Endothelial cell of umbilical vein (primary cell): ENCODE results near the gene IBSP. TPM values are rescaled to one million over a fixed set of nuclear protein-coding genes. Genes with fewer than 3 reads are reported as not detected.

Experiments used
- BruUV-seq: library from RNA; stranded (reverse); fragments of 400-500 nt; replicated peaks from 2 replicates; lab custom pipeline; 2021; lab: Mats Ljungman, UMichigan
- CTCF ChIA-PET: fragments of 300-600, 350-600 bp; sonication (Branson Sonifier 250); formaldehyde crosslinking; loops from one replicate; lab custom pipeline; 2021; ENCODE audit warnings: antibody characterized with exemption, inconsistent platforms; lab: Charles Lee
- POLR2A ChIA-PET: fragments of 300-600, 350-600 bp; sonication (Branson Sonifier 250); formaldehyde crosslinking; loops from one replicate; lab custom pipeline; 2021; ENCODE audit warnings: antibody characterized with exemption, inconsistent platforms; lab: Charles Lee
- DNase-seq: peaks from one replicate; pipeline ENCODE4 v3.0.0-alpha.2; 2011; ENCODE audit warnings: low read depth, low spot score
- FAIRE-seq: peaks from 2 replicates; lab custom pipeline; 2011; peaks lifted over from hg19 to GRCh38; lab: Jason Lieb, UNC
- H2AFZ ChIP-seq: 2 replicates; pipeline ENCODE4 v1.6.0; 2012; ENCODE audit warnings: low read depth, low read length, control low read depth, inconsistent platforms
- H3K27ac ChIP-seq: 2 replicates; pipeline ENCODE4 v1.5.1; 2011; ENCODE audit warnings: low read depth, mild to moderate bottlenecking, control low read depth, low read length, moderate library complexity; ENCODE audit not compliant: insufficient read depth
- H3K27me3 ChIP-seq, 2 experiments: 2 replicates each; pipeline versions ENCODE4 v1.6.0 to v1.6.1; 2011; ENCODE audit warnings: low read length in 2 of 2, mixed read lengths in 1 of 2; ENCODE audit not compliant: control insufficient read depth in 2 of 2, insufficient read depth in 2 of 2
- H3K36me3 ChIP-seq, 2 experiments: 2 replicates in 1 of 2; 3 replicates in 1 of 2; pipeline ENCODE4 v1.5.1; 2011; ENCODE audit warnings: low read length in 2 of 2, mild to moderate bottlenecking in 1 of 2, moderate library complexity in 1 of 2; ENCODE audit not compliant: control insufficient read depth in 2 of 2, insufficient read depth in 2 of 2; ENCODE audit errors: extremely low read depth in 1 of 2
- H3K4me1 ChIP-seq: 3 replicates; pipeline ENCODE4 v1.5.1; 2011; ENCODE audit warnings: mild to moderate bottlenecking, low read length; ENCODE audit not compliant: control insufficient read depth, insufficient read depth; ENCODE audit errors: extremely low read depth
- H3K4me2 ChIP-seq: 2 replicates; pipeline ENCODE4 v1.6.1; 2011; ENCODE audit warnings: low read length, control low read depth, mixed read lengths; ENCODE audit not compliant: insufficient read depth
- H3K4me3 ChIP-seq, 3 experiments: fragments of 200-600 bp in 1 of 3; sonication (generic), shearing (Covaris generic) in 1 of 3; replicated peaks in 1 of 3; 2 replicates each; pipeline ENCODE4 v1.5.1; 2011 to 2016; ENCODE audit warnings: control low read depth in 3 of 3, low read length in 3 of 3, mild to moderate bottlenecking in 2 of 3, inconsistent platforms in 1 of 3, low read depth in 1 of 3, moderate library complexity in 1 of 3; ENCODE audit not compliant: insufficient read depth in 1 of 3
- H3K79me2 ChIP-seq: 2 replicates; pipeline ENCODE4 v1.6.0; 2012; ENCODE audit warnings: low read length, inconsistent platforms; ENCODE audit not compliant: control insufficient read depth, insufficient read depth
- H3K9ac ChIP-seq: replicated peaks from 2 replicates; pipeline ENCODE3; 2011; ENCODE audit warnings: low read length, control low read depth; ENCODE audit not compliant: insufficient read depth; ENCODE audit errors: extremely low read depth
- H3K9me1 ChIP-seq: replicated peaks from 3 replicates; pipeline ENCODE4 v1.6.0; 2011; ENCODE audit warnings: mild to moderate bottlenecking, low read length; ENCODE audit not compliant: control insufficient read depth, insufficient read depth; ENCODE audit errors: extremely low read depth
- H3K9me3 ChIP-seq: replicated peaks from 2 replicates; pipeline ENCODE4 v1.5.1; 2012; ENCODE audit warnings: low read length, inconsistent platforms; ENCODE audit not compliant: control insufficient read depth, insufficient read depth
- H4K20me1 ChIP-seq: replicated peaks from 2 replicates; pipeline ENCODE3; 2011; ENCODE audit warnings: mild to moderate bottlenecking, low read length; ENCODE audit not compliant: control insufficient read depth, insufficient read depth; ENCODE audit errors: extremely low read depth
- EZH2 ChIP-seq: IDR thresholded peaks from 2 replicates; pipeline ENCODE4 v1.6.1; 2012; ENCODE audit warnings: borderline replicate concordance, low read depth, mild to moderate bottlenecking, moderate library complexity, low read length, inconsistent platforms; ENCODE audit not compliant: severe bottlenecking
- GATA2 ChIP-seq: IDR thresholded peaks from 2 replicates; pipeline ENCODE4 v1.7.0; 2011; ENCODE audit warnings: low read depth, mild to moderate bottlenecking, moderate library complexity, mixed read lengths, low read length; ENCODE audit not compliant: insufficient read length, insufficient read depth
- JUN ChIP-seq: IDR thresholded peaks from 2 replicates; pipeline ENCODE4 v1.6.1; 2011; ENCODE audit warnings: borderline replicate concordance, low read depth; ENCODE audit not compliant: insufficient read length, insufficient read depth
- MYC ChIP-seq: IDR thresholded peaks from one replicate; pipeline ENCODE4 v1.6.1; 2011; ENCODE audit warnings: mild to moderate bottlenecking, low read depth, low read length
- POLR2A ChIP-seq: IDR thresholded peaks from 2 replicates; pipeline ENCODE4 v1.6.1; 2012; ENCODE audit warnings: low read depth, mild to moderate bottlenecking, control low read depth, low read length
- POLR2AphosphoS5 ChIP-seq: IDR thresholded peaks from 2 replicates; pipeline ENCODE4 v1.6.1; 2012; ENCODE audit warnings: low read depth, mild to moderate bottlenecking, control low read depth, low read length, moderate library complexity; ENCODE audit not compliant: insufficient read depth
- dilution Hi-C: fragments of 300-500 bp; cut with MboI; formaldehyde crosslinking; loops from one replicate; pipeline ENCODE4 v1.15.0; 2019; ENCODE audit warnings: low sequenced_read_pairs; ENCODE audit not compliant: extremely low pct_ligation_motif_present
- intact Hi-C: fragments of 100-400 bp; cut with micrococcal nuclease; formaldehyde crosslinking; loops from one replicate; pipeline ENCODE4 v1.10.0; 2022
- polyA plus RNA-seq, 4 experiments: library from polyadenylated mRNA; depleted of rRNA in 3 of 4; stranded (reverse) in 3 of 4; unstranded in 1 of 4; fragments of >200 nt; gene quantifications; 2 replicates each; pipeline versions ENCODE4 v1.2.1 to v1.2.3, GENCODE V29; 2011 to 2012; ENCODE audit warnings: missing spikeins in 1 of 4
- total RNA-seq: library from RNA; stranded (reverse); gene quantifications from 2 replicates; pipeline ENCODE4 v1.2.3, GENCODE V29; 2021
- TF ChIP-seq, protein P1 (sequence below): IDR thresholded peaks from 2 replicates; pipeline ENCODE4 v1.6.1; 2011; ENCODE audit not compliant: insufficient read depth, insufficient read length
- TF ChIP-seq, protein P2 (sequence below), 2 donors: IDR thresholded peaks; 1 replicate in 1 of 2; 2 replicates in 1 of 2; pipeline ENCODE4 v1.5.1; 2011; ENCODE audit warnings: low read length in 2 of 2, mild to moderate bottlenecking in 2 of 2, moderate library complexity in 2 of 2, control low read depth in 1 of 2, inconsistent platforms in 1 of 2, low read depth in 1 of 2; ENCODE audit not compliant: insufficient read depth in 1 of 2; ENCODE audit errors: extremely low read depth in 1 of 2

IBSP gene
- total and polyA plus RNA-seq, 2 donors (not counting 3 experiments of a cell fraction or from before 2014, with no cell fraction given): not detected

DNA sequence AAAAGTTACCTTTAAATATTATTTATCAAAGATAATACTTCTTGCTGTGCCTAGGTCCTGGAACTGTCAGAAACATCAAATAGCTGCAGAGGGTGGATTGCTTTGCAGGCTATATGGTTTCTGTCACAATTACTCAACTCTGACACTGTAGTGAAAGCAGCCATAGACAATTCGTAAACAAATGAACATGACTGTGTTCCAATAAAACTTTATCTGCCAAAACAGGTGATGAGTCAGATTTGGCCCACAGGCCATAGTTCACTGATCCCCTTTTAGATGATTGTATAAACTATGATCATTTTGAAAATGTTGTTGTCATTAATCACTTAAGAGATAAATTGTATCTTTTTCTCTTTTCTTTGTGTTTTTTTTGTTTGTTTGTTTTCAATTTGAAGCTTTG, 25.0 kb downstream of the IBSP start:
- no peak for FAIRE-seq
- no peaks in the 10 kb centered on the region for H3K4me1 ChIP-seq
- no peak for DNase-seq
- ChIA-PET CTCF (no interaction called here), POLR2A (no interaction called here)
- no peak overlapping the region for H3K9ac ChIP-seq
- no peaks in the 10 kb centered on the region for H4K20me1 ChIP-seq
- no peak for TF ChIP-seq POLR2AphosphoS5
- TF ChIP-seq, protein P1, sequence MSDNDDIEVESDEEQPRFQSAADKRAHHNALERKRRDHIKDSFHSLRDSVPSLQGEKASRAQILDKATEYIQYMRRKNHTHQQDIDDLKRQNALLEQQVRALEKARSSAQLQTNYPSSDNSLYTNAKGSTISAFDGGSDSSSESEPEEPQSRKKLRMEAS: no peak
- TF ChIP-seq, protein P2, sequence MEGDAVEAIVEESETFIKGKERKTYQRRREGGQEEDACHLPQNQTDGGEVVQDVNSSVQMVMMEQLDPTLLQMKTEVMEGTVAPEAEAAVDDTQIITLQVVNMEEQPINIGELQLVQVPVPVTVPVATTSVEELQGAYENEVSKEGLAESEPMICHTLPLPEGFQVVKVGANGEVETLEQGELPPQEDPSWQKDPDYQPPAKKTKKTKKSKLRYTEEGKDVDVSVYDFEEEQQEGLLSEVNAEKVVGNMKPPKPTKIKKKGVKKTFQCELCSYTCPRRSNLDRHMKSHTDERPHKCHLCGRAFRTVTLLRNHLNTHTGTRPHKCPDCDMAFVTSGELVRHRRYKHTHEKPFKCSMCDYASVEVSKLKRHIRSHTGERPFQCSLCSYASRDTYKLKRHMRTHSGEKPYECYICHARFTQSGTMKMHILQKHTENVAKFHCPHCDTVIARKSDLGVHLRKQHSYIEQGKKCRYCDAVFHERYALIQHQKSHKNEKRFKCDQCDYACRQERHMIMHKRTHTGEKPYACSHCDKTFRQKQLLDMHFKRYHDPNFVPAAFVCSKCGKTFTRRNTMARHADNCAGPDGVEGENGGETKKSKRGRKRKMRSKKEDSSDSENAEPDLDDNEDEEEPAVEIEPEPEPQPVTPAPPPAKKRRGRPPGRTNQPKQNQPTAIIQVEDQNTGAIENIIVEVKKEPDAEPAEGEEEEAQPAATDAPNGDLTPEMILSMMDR (IDR thresholded peaks at IDR 0.05; ENCODE audit: extremely low read depth in 1 of 2, insufficient read depth in 1 of 2, low read depth in 1 of 2, low read length in 2 of 2): no peak
- TF ChIP-seq EZH2: no peak
- TF ChIP-seq POLR2A: no peak
- TF ChIP-seq JUN: no peak
- no peak overlapping the region for H3K4me3 ChIP-seq
- no peaks in the 10 kb centered on the region for H3K36me3 ChIP-seq
- no peaks in the 10 kb centered on the region for H3K9me1 ChIP-seq
- H2AFZ ChIP-seq: no peak overlapping the region
- intact Hi-C loops (no loop called here), dilution Hi-C loops (no loop called here)
- H3K27ac ChIP-seq: no peak overlapping the region
- peaks cover 3 to 7% of the 10 kb centered on the region in 2 experiments for H3K27me3 ChIP-seq
- H3K4me2 ChIP-seq: no peak overlapping the region
- H3K79me2 ChIP-seq: no peaks in the 10 kb centered on the region
- no TSS peak for BruUV-seq
- no peaks in the 10 kb centered on the region for H3K9me3 ChIP-seq

DNA sequence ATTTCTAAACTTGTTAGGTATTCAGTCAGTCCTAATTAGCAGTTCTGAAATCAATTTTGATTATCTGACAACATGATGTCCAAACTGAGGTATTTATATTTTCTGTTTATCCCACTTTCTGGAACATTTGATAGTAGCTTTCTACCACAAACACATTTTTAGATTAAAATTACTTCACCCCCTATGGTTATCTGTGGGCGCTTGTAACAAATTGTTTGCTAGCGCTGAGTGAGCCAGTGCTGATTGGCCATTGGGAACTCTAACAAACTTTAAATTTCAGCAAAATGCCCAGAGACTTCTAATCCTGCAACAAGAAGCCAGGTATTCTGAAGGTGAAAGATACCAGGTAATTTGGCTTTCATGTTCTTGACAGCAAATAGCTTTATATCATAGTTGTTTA, 33.3 kb downstream of the IBSP start, which contains the start of gene MEPE:
Gene MEPE, plus strand, starts transcription at position 301 of the 400 bp plus-strand sequence. CDS start 1,746 bp downstream, outside the sequence.
- H3K27me3 ChIP-seq: peaks cover 9 to 10% of the 10 kb centered on the region in 2 experiments
- no peaks in the 10 kb centered on the region for H3K36me3 ChIP-seq
- no peak within 1 kb of the TSS for H3K9ac ChIP-seq
- FAIRE-seq (no peak), DNase-seq (no peak)
- H3K9me1 ChIP-seq: no peaks in the 10 kb centered on the region
- H3K27ac ChIP-seq: no peak within 1 kb of the TSS
- no TSS peak for BruUV-seq
- ChIA-PET POLR2A (no interaction called here), CTCF (interaction anchor here (1.4 kb wide), 1 partner anchor 20 kb away, joined by 3 read pairs; no protein-coding TSS in a partner anchor)
- H3K79me2 ChIP-seq: no peaks in the 10 kb centered on the region
- dilution Hi-C loops: no loop called here
- no peaks in the 10 kb centered on the region for H3K4me1 ChIP-seq
- no peak within 1 kb of the TSS for H2AFZ ChIP-seq
- no peaks in the 10 kb centered on the region for H3K9me3 ChIP-seq
- H4K20me1 ChIP-seq: no peaks in the 10 kb centered on the region
- H3K4me3 ChIP-seq: no peak within 1 kb of the TSS
- intact Hi-C loops: no loop called here
- TF ChIP-seq GATA2 (no peak), POLR2A (no peak), JUN (no peak), EZH2 (no peak), MYC (no peak)
- TF ChIP-seq, protein P2 (IDR thresholded peaks at IDR 0.05; ENCODE audit: extremely low read depth in 1 of 2, insufficient read depth in 1 of 2, low read depth in 1 of 2, low read length in 2 of 2): no peak
- H3K4me2 ChIP-seq: no peak within 1 kb of the TSS
